Measurements from ENCODE around the gene HHEX.

The HHEX gene

GRCh38 chr10:92696606-92697383, 7.0 kb downstream of the HHEX start:
- no peak for DNase-seq (ENCODE audit: low spot score)
- no peak overlapping the region for H3K4me3 ChIP-seq (ENCODE audit: severe bottlenecking)
- no peak overlapping the region for H3K27ac ChIP-seq (ENCODE audit: poor library complexity, severe bottlenecking)
- no peaks in the 10 kb centered on the region for H3K27me3 ChIP-seq (ENCODE audit: insufficient read depth, poor library complexity, severe bottlenecking)
- no peak for TF ChIP-seq CTCF (IDR thresholded peaks at IDR 0.05; ENCODE audit: poor library complexity, severe bottlenecking)
- H3K36me3 ChIP-seq (ENCODE audit: low read depth), result peaks cover 6% of the 10 kb centered on the region; the same call in 1 of the 2 replicates
- no peak for ATAC-seq (ENCODE audit: low read depth)
- H3K9me3 ChIP-seq (ENCODE audit: severe bottlenecking), result no peaks in the 10 kb centered on the region
- peaks cover 4% of the 10 kb centered on the region for H3K4me1 ChIP-seq (ENCODE audit: insufficient read depth, poor library complexity, severe bottlenecking)

GRCh38 chr10:92697663-92698511, 8.1 kb downstream of the HHEX start:
- Histone ChIP-seq H3K4me1 (ENCODE audit: insufficient read depth, poor library complexity, severe bottlenecking) (peaks cover 4% of the 10 kb centered on the region), H3K4me3 (ENCODE audit: severe bottlenecking) (no peak overlapping the region), H3K9me3 (ENCODE audit: severe bottlenecking) (no peaks in the 10 kb centered on the region), H3K36me3 (ENCODE audit: low read depth) (peaks cover 6% of the 10 kb centered on the region; the same call in 1 of the 2 replicates), H3K27me3 (ENCODE audit: insufficient read depth, poor library complexity, severe bottlenecking) (no peaks in the 10 kb centered on the region), H3K27ac (ENCODE audit: poor library complexity, severe bottlenecking) (no peak overlapping the region)
- DNase-seq (ENCODE audit: low spot score) (no peak), ATAC-seq (ENCODE audit: low read depth) (no peak)
- TF ChIP-seq CTCF (IDR thresholded peaks at IDR 0.05; ENCODE audit: poor library complexity, severe bottlenecking), result no peak

- no peak overlapping the region for H3K4me3 ChIP-seq (ENCODE audit: severe bottlenecking)
- no peak overlapping the region for H3K27ac ChIP-seq (ENCODE audit: poor library complexity, severe bottlenecking)
- peaks cover 2% of the 10 kb centered on the region; the same call in 1 of the 2 replicates for H3K36me3 ChIP-seq (ENCODE audit: low read depth)
- no peaks in the 10 kb centered on the region for H3K27me3 ChIP-seq (ENCODE audit: insufficient read depth, poor library complexity, severe bottlenecking)
- H3K9me3 ChIP-seq (ENCODE audit: severe bottlenecking), result no peaks in the 10 kb centered on the region
- ATAC-seq (ENCODE audit: low read depth), result no peak
- H3K4me1 ChIP-seq (ENCODE audit: insufficient read depth, poor library complexity, severe bottlenecking), result peaks cover 4% of the 10 kb centered on the region
- TF ChIP-seq CTCF (IDR thresholded peaks at IDR 0.05; ENCODE audit: poor library complexity, severe bottlenecking), result no peak
- DNase-seq (ENCODE audit: low spot score), result no peak
These were observed 9.4 kb downstream of the HHEX start for GRCh38 chr10:92699193-92699517.

GRCh38 chr10:92699518-92700381, 10.0 kb downstream of the HHEX start:
- Histone ChIP-seq H3K27me3 (ENCODE audit: insufficient read depth, poor library complexity, severe bottlenecking) (no peaks in the 10 kb centered on the region), H3K27ac (ENCODE audit: poor library complexity, severe bottlenecking) (no peak overlapping the region), H3K9me3 (ENCODE audit: severe bottlenecking) (no peaks in the 10 kb centered on the region), H3K36me3 (ENCODE audit: low read depth) (no peaks in the 10 kb centered on the region), H3K4me1 (ENCODE audit: insufficient read depth, poor library complexity, severe bottlenecking) (peaks cover 4% of the 10 kb centered on the region), H3K4me3 (ENCODE audit: severe bottlenecking) (peak overlapping the region; percentile 11)
- ATAC-seq (ENCODE audit: low read depth), result peak; percentile 36
- DNase-seq (ENCODE audit: low spot score), result no peak
- no peak for TF ChIP-seq CTCF (IDR thresholded peaks at IDR 0.05; ENCODE audit: poor library complexity, severe bottlenecking)

Data from RWPE2 (cell line).